Panc1 (cell line): Measurements from ENCODE around the gene ROBO1. TPM values are rescaled to one million over a fixed set of nuclear protein-coding genes. Genes with fewer than 3 reads are reported as not detected.

Source experiments
- ATAC-seq: fragments of 200-7000 bp; cut with Tn5 transposase; 2 replicates; pipeline ENCODE4 v1.9.1; 2020; ENCODE audit warnings: mild to moderate bottlenecking, moderate library complexity
- BruUV-seq: library from RNA; stranded (reverse); fragments of 400-500 nt; replicated peaks from 2 replicates; lab custom pipeline; 2021; lab: Mats Ljungman, UMichigan
- CTCF ChIA-PET: fragments of 300-600 bp; sonication (Branson Sonifier 250); formaldehyde crosslinking; loops from one replicate; lab custom pipeline; 2022; ENCODE audit warnings: antibody characterized with exemption; lab: Charles Lee
- POLR2A ChIA-PET: fragments of 300-600 bp; sonication (Branson Sonifier 250); formaldehyde crosslinking; loops from one replicate; lab custom pipeline; 2022; ENCODE audit warnings: antibody characterized with exemption; lab: Charles Lee
- DNase-seq: peaks from one replicate; pipeline ENCODE4 v3.0.0-alpha.2; 2010; ENCODE audit warnings: low read depth, low spot score
- H3K27ac ChIP-seq: 2 replicates; pipeline ENCODE4 v1.5.1; 2011; ENCODE audit warnings: mild to moderate bottlenecking, low read length, inconsistent platforms
- H3K27me3 ChIP-seq: fragments of 200-500 bp; sonication (Bioruptor generic); 2 replicates; pipeline ENCODE4 v1.6.0; 2014; ENCODE audit warnings: low read length, inconsistent platforms; ENCODE audit not compliant: control insufficient read depth, insufficient read depth
- H3K36me3 ChIP-seq: fragments of 200-500 bp; sonication (Bioruptor generic); 2 replicates; pipeline ENCODE4 v1.5.1; 2014; ENCODE audit warnings: inconsistent platforms, mild to moderate bottlenecking, low read length, moderate library complexity; ENCODE audit not compliant: control insufficient read depth, insufficient read depth
- H3K4me1 ChIP-seq: 2 replicates; pipeline ENCODE4 v1.5.1; 2011; ENCODE audit warnings: inconsistent platforms, mild to moderate bottlenecking, low read length, moderate library complexity; ENCODE audit not compliant: control insufficient read depth, insufficient read depth
- H3K4me3 ChIP-seq, 2 experiments: 2 replicates each; pipeline ENCODE4 v1.5.1; 2011 to 2012; ENCODE audit warnings: low read depth in 2 of 2, low read length in 2 of 2, mild to moderate bottlenecking in 2 of 2, inconsistent platforms in 1 of 2, moderate library complexity in 1 of 2
- H3K9me3 ChIP-seq: fragments of 200-500 bp; sonication (Bioruptor generic); 2 replicates; pipeline ENCODE4 v1.5.1; 2014; ENCODE audit warnings: low read depth, mild to moderate bottlenecking, inconsistent platforms, low read length, moderate library complexity; ENCODE audit not compliant: control insufficient read depth, insufficient read depth
- CTCF ChIP-seq: fragments of 450-650 bp; IDR thresholded peaks from 2 replicates; pipeline ENCODE4 v1.5.1; 2017; ENCODE audit warnings: mild to moderate bottlenecking
- POLR2AphosphoS5 ChIP-seq: IDR thresholded peaks from 2 replicates; pipeline ENCODE4 v1.6.1; 2012; ENCODE audit warnings: mild to moderate bottlenecking, low read depth, low read length, moderate library complexity
- REST ChIP-seq, 2 experiments: IDR thresholded peaks; 2 replicates each; pipeline ENCODE4 v1.6.1; 2011 to 2012; ENCODE audit warnings: low read depth in 2 of 2, control low read depth in 1 of 2, low read length in 1 of 2, mild to moderate bottlenecking in 1 of 2, moderate library complexity in 1 of 2; ENCODE audit not compliant: insufficient read depth in 1 of 2
- SIN3A ChIP-seq: IDR thresholded peaks from 2 replicates; pipeline ENCODE4 v1.6.1; 2012; ENCODE audit warnings: low read depth, mild to moderate bottlenecking, low read length, moderate library complexity, borderline replicate concordance; ENCODE audit not compliant: insufficient read depth
- TCF7L2 ChIP-seq: IDR thresholded peaks from 2 replicates; pipeline ENCODE4 v1.6.1; 2011; ENCODE audit warnings: mild to moderate bottlenecking, low read depth, low read length, inconsistent platforms
- in situ Hi-C: cut with HindIII; loops from 2 replicates; pipeline ENCODE4 v1.10.0; 2016; ENCODE audit warnings: low sequenced_read_pairs, low pct_unique_long_range_greater_than_20kb
- intact Hi-C: fragments of 100-400 bp; cut with micrococcal nuclease; formaldehyde crosslinking; loops from one replicate; pipeline ENCODE4 v1.10.0; 2022; ENCODE audit not compliant: unreplicated experiment
- total RNA-seq: library from RNA; stranded (reverse); gene quantifications from one replicate; pipeline ENCODE4 v1.2.1, GENCODE V29; 2021; ENCODE audit not compliant: unreplicated experiment

Gene ROBO1
- total RNA-seq, 1 experiment from 2014 or later, result 61.6 TPM

- Histone ChIP-seq H3K27ac (no peak overlapping the region), H3K4me3 (no peak overlapping the region), H3K27me3 (no peaks in the 10 kb centered on the region), H3K4me1 (no peaks in the 10 kb centered on the region), H3K36me3 (no peaks in the 10 kb centered on the region), H3K9me3 (no peaks in the 10 kb centered on the region)
- DNase-seq (no peak), ATAC-seq (no peak)
- intact Hi-C loops, result no loop called here
- TF ChIP-seq POLR2AphosphoS5, result no peak
- no peak for TF ChIP-seq CTCF
- no peak for TF ChIP-seq SIN3A
- TF ChIP-seq REST (IDR thresholded peaks at IDR 0.05; ENCODE audit: insufficient read depth in 1 of 2, low read depth in 2 of 2, low read length in 1 of 2), result no peak
- TF ChIP-seq TCF7L2, result no peak
- ChIA-PET POLR2A (no interaction called here), CTCF (no interaction called here)
- BruUV-seq, result no TSS peak
- in situ Hi-C loops, result no loop called here
Observed at GRCh38 chr3:79097964-79098660, 669.7 kb downstream of the ROBO1 start.

GRCh38 chr3:79094654-79095053 is 673.1 kb downstream of the ROBO1 start:
- ATAC-seq (no peak), DNase-seq (no peak)
- no TSS peak for BruUV-seq
- ChIA-PET POLR2A (no interaction called here), CTCF (no interaction called here)
- no peaks in the 10 kb centered on the region for H3K9me3 ChIP-seq
- TF ChIP-seq SIN3A (no peak), TCF7L2 (no peak), CTCF (no peak), REST (IDR thresholded peaks at IDR 0.05; ENCODE audit: insufficient read depth in 1 of 2, low read depth in 2 of 2, low read length in 1 of 2) (no peak), POLR2AphosphoS5 (no peak)
- in situ Hi-C loops (no loop called here), intact Hi-C loops (no loop called here)
- no peak overlapping the region for H3K4me3 ChIP-seq
- no peak overlapping the region for H3K27ac ChIP-seq
- no peaks in the 10 kb centered on the region for H3K4me1 ChIP-seq
- H3K36me3 ChIP-seq, result no peaks in the 10 kb centered on the region
- H3K27me3 ChIP-seq, result no peaks in the 10 kb centered on the region
